NCI-H1436 treated with DMSO at 0.1 percent for 48 hours (cell line): Measurements from ENCODE around the gene CST7.

Experiments used
- DNase-seq: peaks from one replicate; lab custom pipeline; 2025; lab: John Stamatoyannopoulos, UW

CST7 gene

GRCh38 chr20:24950836-24951525 lies 1.9 kb downstream of the CST7 start:
- DNase-seq = no peak

DNA sequence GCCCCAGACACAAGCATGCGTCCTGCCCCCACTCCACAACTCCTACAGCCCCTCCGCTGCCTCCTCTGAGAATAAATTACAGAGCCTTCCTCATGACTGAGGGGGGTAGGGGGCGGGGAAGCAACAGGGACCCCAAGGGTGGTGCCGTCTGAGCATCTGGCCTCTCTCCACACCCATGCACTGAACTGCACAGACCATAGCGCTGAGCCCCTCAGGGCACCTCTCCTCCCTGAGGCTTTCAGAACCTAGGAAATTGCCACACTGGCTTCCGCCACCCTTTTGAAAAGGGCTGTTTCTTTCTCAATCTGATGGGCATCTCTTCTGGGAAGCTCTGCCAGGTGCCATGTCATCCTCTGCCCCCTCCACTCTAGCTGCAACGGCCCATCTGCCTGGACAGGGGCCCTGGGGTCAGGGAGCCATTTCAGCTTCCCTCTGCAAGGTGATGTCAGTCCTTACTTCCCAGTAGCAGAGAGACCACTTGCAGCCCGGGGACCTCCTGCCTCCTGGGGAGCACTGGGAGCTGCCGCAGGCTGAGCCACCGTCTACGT lies 2.5 kb downstream of the CST7 start:
- no peak for DNase-seq

GRCh38 chr20:24952376-24953208 lies 3.5 kb downstream of the CST7 start:
- DNase-seq = no peak

GRCh38 chr20:24953209-24953575 lies 4.1 kb downstream of the CST7 start:
- DNase-seq = no peak

- no peak for DNase-seq
Measured at GRCh38 chr20:24953621-24954133, 4.6 kb downstream of the CST7 start.

- no peak for DNase-seq
Measured at GRCh38 chr20:24954151-24954550, 5.1 kb downstream of the CST7 start.

DNA sequence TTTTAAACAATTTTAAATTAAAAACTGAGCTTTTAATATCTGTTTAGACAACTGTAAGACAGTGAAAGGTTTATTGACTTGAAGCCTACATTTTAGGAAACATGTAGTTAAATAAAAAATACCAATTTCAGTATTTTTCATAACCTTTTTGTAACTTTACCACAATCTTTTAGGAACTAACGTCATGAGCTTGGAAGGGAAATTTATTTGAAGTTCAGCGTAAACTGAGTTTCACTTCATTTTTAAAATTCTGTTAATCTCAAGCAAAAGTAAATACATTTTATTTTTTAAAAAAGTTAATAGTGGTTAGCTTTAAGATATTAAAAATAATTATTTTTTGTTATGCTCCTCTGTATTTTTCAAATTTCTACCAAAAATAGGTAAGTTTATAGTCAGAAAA lies 5.5 kb downstream of the CST7 start:
- DNase-seq = no peak

GRCh38 chr20:24955045-24955444 lies 6.0 kb downstream of the CST7 start:
- DNase-seq = no peak

- DNase-seq = no peak
Measured at GRCh38 chr20:24956001-24956841, 7.2 kb downstream of the CST7 start.

DNA sequence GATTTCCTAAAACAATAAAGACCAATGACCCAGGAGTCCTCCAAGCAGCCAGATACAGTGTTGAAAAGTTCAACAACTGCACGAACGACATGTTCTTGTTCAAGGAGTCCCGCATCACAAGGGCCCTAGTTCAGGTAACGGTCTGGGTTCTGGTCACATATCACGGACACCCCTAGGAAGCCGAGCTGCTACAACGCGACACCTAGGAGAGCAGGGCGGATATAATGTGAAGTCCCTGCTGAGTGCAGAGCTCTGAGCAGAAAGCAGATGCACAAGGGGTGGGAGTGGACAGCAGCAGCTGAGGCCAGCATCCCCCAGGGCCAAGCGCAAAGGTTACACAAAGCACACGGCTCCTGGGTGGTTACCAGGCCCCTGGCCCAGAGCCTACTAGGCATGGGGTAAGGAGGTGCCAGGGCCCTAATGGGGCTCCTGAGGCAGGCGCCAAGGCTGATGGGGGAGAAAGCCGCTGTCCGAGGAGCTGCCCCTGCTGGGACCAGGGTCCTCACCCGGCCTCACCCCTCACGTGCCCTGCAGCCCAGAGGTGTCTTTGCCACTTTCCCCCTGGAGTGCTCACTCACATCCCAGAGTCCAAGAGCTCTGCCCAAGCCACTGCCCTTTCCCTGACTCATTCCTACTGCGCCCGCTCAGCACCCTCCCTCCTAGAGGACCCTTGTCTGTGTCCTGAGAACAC lies 8.4 kb downstream of the CST7 start:
- no peak for DNase-seq

GRCh38 chr20:24958506-24959385 lies 9.7 kb downstream of the CST7 start:
- no peak for DNase-seq

DNA sequence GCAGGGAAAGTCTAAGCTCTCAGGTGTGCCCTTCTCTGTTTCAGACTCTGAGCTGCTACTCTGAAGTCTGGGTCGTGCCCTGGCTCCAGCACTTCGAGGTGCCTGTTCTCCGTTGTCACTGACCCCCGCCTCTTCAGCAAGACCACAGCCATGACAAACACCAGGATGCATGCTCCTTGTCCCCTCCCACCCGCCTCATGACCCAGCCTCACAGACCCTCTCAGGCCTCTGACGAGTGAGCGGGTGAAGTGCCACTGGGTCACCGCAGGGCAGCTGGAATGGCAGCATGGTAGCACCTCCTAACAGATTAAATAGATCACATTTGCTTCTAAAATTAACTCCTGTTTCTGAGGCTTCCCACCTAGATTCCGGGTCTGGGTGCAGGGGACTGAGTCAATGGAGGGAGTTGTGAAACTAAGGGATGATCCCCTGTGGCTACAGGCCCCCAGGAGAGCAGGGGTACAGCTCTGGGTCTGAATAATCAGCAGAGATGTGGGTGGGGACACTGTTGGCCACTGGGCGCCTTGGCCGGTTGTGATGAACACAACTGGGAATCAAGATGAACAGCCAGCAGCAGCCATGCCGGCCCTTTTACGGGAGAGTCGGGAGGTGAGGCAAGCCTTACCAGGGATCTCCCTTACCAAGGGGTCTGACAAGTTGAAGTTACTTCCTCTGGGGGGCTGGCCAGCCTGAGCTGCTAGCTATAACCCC lies 10.7 kb downstream of the CST7 start:
- DNase-seq = no peak

DNA sequence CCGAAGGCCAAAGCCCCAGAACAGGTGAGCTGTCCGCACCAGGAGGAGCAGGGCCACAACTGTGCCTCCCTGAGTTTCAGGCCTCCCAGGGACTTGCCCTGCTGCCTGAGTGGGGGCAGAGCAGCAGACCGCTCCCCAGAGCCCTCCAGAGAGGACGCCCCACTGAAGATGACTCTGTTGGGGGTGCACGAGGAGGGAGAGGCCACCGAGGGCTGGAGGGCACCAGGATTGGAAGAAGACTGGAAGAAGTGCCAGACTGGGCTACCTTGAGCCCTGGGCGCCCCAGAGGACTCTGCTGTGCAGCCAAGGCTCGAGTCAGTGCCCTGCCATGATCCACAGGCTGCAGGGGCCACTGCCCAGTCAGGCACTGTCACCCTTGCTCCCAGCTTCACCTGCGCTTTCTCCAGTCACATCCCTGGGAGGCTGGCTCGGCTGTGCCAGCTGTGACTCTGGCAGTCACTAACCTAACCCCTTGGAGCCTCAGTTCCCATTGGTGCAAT lies 11.3 kb downstream of the CST7 start:
- no peak for DNase-seq

- DNase-seq = no peak
Measured at GRCh38 chr20:24960861-24961260, 11.8 kb downstream of the CST7 start.

GRCh38 chr20:24961384-24962181 lies 12.5 kb downstream of the CST7 start:
- no peak for DNase-seq

DNA sequence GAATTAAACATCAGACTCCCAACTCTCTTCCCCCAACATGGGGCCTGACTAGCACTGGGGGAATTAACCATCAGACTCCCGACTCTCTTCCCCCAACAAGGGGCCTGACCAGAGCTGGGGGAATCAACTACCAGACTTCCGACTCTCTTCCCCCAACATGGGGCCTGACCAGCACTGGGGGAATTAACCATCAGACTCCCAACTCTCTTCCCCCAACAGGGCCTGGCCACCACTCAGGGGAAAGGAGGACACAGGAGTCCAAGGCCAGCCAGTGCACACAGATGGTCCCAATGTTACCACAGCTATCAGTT lies 13.1 kb downstream of the CST7 start:
- DNase-seq = no peak

DNA sequence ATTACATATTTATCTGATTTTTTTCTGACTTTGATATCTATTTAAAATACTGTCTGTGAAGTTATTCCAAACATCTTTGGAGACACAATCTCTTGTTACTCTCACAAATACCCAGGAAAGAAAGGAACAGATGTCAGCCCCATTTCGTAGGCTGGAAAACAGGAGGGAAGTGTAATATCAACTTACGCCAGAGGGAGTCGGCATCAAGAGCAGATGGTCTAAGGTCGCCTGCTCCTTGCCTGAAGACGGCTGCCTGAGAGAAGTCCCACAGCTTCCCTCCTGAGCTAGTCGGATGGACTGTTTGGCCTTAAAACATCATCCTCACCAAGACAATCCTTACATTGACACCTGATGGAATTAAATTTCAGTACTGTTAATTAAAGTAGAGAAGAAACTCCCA lies 13.4 kb downstream of the CST7 start:
- no peak for DNase-seq

- no peak for DNase-seq
Measured at GRCh38 chr20:24963672-24964505, 14.8 kb downstream of the CST7 start.
